ENCODE results near the gene GPBP1L1. TPM values are rescaled to one million over a fixed set of nuclear protein-coding genes. Genes with fewer than 3 reads are reported as not detected.

The GPBP1L1 gene
- total and polyA plus RNA-seq, 7 donors, result 77.5 to 142 (median 109) TPM

DNA sequence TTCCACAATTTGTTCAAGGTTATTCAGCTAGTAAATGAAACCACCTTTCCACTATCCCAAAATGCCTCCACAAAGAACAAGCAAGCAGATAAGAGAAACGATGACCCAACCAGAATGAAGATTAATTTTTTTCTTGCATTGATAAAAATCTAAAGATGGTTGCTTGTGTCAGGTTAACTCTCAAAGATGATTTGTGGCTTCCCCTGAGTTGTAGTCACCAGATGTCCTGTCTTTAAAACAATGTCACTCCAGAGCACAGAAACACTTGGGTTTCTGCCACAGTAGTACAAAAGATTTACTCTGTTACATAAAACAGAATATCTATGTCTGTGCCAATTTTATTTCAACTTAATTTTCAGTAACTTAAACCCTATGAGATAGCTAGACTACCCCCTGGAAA, 51.1 kb downstream of the GPBP1L1 start:
- H3K36me3 ChIP-seq, result peaks cover 45 to 95% (median 52%) of the 10 kb centered on the region in 4 donors
- H3K4me3 ChIP-seq, result no peak overlapping the region
- H3K27ac ChIP-seq, result no peak overlapping the region
- 63% methylated on average over 1 of the region's 1 CpG for WGBS, 2 donors
- intact Hi-C loops (cut with DNase I), result no loop called here
- H3K27me3 ChIP-seq, result no peaks in the 10 kb centered on the region
- DNase-seq, result no peak
- H3K9me3 ChIP-seq, result no peaks in the 10 kb centered on the region
- peaks cover 0 to 6% (median 0%) of the 10 kb centered on the region in 4 donors for H3K4me1 ChIP-seq
- TF ChIP-seq CTCF (IDR thresholded peaks at IDR 0.05) (no peak), EP300 (IDR thresholded peaks at IDR 0.05) (no peak), POLR2AphosphoS5 (IDR thresholded peaks at IDR 0.05) (no peak), POLR2A (IDR thresholded peaks at IDR 0.05) (no peak)

DNA sequence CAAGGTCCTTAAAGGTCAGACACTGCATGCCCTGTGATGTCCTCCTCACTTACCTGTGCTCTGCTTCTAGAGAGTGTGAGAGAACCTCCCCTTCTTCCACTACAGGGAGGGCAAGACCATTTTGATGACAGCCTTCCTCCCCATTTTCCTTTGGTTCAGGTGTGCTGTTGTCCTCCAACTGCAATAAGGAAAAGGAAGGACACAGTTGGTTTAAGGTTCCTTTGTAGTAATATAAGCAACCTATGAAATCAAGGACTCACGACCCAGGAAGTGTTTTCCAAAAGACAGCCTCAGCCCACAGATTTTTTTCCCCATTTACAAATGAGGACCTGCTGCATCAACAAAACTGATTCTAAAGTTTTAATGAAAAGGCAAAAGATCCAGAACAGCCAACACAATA, 55.9 kb downstream of the GPBP1L1 start:
- WGBS, 2 donors, result 37 to 74% methylated on average over 1 of the region's 1 CpG
- intact Hi-C loops (cut with DNase I), result no loop called here
- Histone ChIP-seq H3K9me3 (no peaks in the 10 kb centered on the region), H3K27me3 (no peaks in the 10 kb centered on the region), H3K36me3 (peaks cover 40 to 96% (median 66%) of the 10 kb centered on the region in 4 donors), H3K27ac (peak overlapping the region in 1 of 4 donors; percentile 1), H3K4me1 (peaks cover 0 to 6% (median 0%) of the 10 kb centered on the region in 4 donors), H3K4me3 (no peak overlapping the region)
- TF ChIP-seq POLR2A (IDR thresholded peaks at IDR 0.05) (no peak), CTCF (IDR thresholded peaks at IDR 0.05) (no peak), POLR2AphosphoS5 (IDR thresholded peaks at IDR 0.05) (no peak), EP300 (IDR thresholded peaks at IDR 0.05) (no peak)
- no peak for DNase-seq

- no peak for DNase-seq
- Histone ChIP-seq H3K4me1 (no peaks in the 10 kb centered on the region), H3K9me3 (no peaks in the 10 kb centered on the region), H3K27ac (no peak overlapping the region), H3K4me3 (no peak overlapping the region), H3K36me3 (peaks cover 40 to 88% (median 66%) of the 10 kb centered on the region in 4 donors), H3K27me3 (no peaks in the 10 kb centered on the region)
- TF ChIP-seq CTCF (IDR thresholded peaks at IDR 0.05), result no peak
- TF ChIP-seq EP300 (IDR thresholded peaks at IDR 0.05), result no peak
- no peak for TF ChIP-seq POLR2A (IDR thresholded peaks at IDR 0.05)
- TF ChIP-seq POLR2AphosphoS5 (IDR thresholded peaks at IDR 0.05), result no peak
- intact Hi-C loops (cut with DNase I), result no loop called here
Observed at GRCh38 chr1:45629035-45629434, 57.3 kb downstream of the GPBP1L1 start.

GRCh38 chr1:45623972-45624371, 62.4 kb downstream of the GPBP1L1 start, which contains the start of gene CCDC17:
CCDC17 (minus strand) TSS chr1:45624054; CDS start chr1:45623909, 145 bp downstream.
- DNase-seq, result no peak
- Histone ChIP-seq H3K4me3 (peak within 1 kb of the TSS in 3 of 4 donors; percentile 27 to 43 (median 40)), H3K9me3 (no peaks in the 10 kb centered on the region), H3K4me1 (peaks cover 0 to 20% (median 13%) of the 10 kb centered on the region in 4 donors), H3K27ac (peak within 1 kb of the TSS; percentile 31 to 52 (median 42)), H3K27me3 (no peaks in the 10 kb centered on the region), H3K36me3 (peaks cover 0 to 38% (median 22%) of the 10 kb centered on the region in 4 donors)
- intact Hi-C loops (cut with DNase I), result no loop called here
- TF ChIP-seq CTCF (IDR thresholded peaks at IDR 0.05), result no peak
- no peak for TF ChIP-seq POLR2AphosphoS5 (IDR thresholded peaks at IDR 0.05)
- no peak for TF ChIP-seq POLR2A (IDR thresholded peaks at IDR 0.05)
- no peak for TF ChIP-seq EP300 (IDR thresholded peaks at IDR 0.05)
- WGBS, 2 donors, result 28 to 34% methylated on average over 4 of the region's 4 CpGs
